GM21528 (cell line): ENCODE data around the gene GALNT14.
"Not testable (repeated sequence)": the region's sequence is repeated elsewhere in the genome, so short reads cannot be mapped to it uniquely, and the experiment has no call there.

Experiments
- ATAC-seq: cut with Tn5 transposase; IDR thresholded peaks from one replicate; pipeline ENCODE4 v1.9.1; 2021; ENCODE audit warnings: mild to moderate bottlenecking, moderate library complexity; ENCODE audit not compliant: unreplicated experiment, low FRiP score

The GALNT14 gene, protein sequence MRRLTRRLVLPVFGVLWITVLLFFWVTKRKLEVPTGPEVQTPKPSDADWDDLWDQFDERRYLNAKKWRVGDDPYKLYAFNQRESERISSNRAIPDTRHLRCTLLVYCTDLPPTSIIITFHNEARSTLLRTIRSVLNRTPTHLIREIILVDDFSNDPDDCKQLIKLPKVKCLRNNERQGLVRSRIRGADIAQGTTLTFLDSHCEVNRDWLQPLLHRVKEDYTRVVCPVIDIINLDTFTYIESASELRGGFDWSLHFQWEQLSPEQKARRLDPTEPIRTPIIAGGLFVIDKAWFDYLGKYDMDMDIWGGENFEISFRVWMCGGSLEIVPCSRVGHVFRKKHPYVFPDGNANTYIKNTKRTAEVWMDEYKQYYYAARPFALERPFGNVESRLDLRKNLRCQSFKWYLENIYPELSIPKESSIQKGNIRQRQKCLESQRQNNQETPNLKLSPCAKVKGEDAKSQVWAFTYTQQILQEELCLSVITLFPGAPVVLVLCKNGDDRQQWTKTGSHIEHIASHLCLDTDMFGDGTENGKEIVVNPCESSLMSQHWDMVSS

DNA sequence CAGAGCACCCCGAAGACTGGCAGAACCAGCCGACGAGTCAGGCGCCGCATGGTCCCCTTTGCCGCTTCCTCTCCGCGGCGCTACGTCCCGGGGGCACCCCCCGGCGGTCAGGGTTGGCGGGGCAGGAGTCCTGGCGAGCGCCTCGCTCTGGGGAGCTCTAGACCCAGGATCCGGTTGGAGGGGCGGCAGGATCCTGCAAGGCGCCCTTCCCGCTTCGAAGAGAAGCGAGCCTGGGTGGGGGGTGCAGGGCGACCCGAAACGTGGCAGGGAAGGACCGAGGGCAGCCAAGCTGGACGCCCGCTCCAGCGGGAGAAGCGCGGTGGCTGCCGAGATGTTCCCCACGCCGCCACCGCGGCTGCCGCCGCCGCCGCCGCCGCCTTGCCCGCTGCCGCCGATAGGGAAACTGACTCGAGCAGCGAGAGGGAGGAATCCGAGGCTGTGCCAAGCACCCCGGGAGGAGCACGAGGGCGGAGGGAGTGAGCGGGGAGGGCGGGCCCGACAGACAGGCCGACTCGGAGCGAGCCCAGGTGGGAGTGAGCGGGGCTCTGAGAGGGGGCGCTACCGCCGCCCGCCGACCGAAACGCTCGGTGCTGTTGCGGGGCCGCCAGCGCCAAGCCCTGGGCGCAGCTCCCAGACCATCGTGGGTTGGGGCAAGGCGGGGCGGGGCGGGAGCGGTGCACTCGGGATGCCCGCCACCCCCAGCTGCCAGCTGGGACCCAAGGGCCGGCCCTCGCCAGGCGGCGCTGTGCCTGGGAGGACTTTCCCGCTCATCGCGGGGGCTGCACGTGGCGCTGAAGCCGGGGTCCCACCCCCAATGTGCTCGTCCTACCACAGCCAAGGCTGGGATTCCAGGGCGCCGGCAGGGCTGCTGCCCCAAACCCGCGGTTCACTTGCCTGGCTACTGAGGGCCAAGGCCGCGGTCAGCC lies at the start of gene GALNT14:
TSS of gene GALNT14 (minus strand) at position 404 of the 926 bp plus-strand sequence. CDS start at position 50, 354 bp downstream.
- ATAC-seq = peak; percentile 58

DNA sequence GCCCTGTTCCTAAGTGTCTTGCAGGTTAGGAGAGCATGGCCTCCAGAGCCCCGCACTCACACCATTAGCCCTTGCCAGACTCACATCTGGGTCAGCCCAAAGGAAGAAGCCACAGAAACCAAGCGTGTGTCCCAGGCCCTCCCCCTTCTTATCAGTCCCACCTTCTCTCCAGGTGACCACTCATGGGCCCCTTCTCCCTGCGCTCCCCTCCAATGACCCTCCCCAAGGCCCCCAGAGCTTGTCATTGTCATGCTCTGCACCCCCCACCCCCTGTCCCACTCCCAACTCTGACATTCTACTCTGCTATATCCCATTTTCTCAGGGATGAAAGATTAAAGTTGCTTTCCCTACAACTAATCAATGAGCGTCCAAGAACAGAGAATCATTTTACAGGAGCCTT lies 48.9 kb upstream of the GALNT14 start:
- no peak for ATAC-seq

DNA sequence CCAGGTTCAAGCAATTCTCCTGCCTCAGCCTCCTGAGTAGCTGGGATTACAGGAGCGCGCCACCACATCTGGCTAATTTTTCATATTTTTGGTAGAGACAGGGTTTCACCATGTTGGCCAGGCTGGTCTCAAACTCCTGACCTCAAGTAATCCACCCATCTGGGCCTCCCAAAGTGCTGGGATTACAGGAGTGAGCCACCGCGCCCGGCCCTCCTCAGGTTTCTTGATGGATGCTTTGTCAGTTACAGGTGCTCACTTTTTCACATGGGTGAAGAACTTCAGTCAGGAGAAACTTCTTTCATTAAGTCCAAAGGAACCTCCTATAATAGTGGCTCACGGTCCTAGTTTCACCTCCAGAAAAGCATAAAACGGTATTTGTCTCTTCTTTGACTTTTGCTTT lies 45.7 kb upstream of the GALNT14 start:
- ATAC-seq = not testable (repeated sequence)

DNA sequence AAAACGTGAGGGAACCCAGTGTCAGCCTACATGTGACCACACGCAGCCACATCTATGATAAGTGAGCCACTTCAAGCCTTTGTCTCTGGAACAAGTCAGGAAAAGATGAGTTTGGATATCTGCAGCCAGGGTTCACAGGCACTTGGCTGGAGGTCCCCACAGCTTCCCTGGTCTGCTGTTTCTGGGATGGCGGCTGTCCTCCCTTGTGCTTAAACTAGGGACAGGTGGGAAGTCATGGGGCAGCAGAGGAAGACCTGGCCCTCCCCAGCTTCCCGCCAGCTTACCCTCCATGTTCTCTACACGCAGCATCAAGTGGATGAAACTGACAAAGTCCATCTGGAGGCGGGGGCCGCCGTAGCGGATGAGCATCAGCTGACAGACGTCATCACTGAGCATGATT lies 38.5 kb upstream of the GALNT14 start:
- no peak for ATAC-seq

DNA sequence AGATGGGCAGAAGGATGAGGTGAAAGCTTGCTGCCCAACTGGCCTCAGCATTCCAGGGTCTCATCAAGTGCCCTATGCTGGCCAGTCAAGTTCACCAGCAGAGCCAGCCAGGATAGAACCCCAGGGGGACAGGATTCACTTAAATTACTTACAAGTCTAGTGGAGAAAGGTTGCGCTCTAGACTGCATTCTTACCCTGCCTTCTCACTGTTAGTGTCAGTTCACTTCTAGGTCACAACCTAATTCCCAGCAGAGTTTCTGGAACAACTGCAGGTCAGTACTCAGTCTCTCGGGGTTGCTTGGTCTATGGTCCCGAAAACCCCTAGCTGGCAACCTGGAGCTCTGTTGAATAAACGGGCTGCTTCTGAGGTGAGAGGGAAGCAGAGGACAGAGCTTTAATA lies 32.9 kb upstream of the GALNT14 start:
- ATAC-seq = no peak

DNA sequence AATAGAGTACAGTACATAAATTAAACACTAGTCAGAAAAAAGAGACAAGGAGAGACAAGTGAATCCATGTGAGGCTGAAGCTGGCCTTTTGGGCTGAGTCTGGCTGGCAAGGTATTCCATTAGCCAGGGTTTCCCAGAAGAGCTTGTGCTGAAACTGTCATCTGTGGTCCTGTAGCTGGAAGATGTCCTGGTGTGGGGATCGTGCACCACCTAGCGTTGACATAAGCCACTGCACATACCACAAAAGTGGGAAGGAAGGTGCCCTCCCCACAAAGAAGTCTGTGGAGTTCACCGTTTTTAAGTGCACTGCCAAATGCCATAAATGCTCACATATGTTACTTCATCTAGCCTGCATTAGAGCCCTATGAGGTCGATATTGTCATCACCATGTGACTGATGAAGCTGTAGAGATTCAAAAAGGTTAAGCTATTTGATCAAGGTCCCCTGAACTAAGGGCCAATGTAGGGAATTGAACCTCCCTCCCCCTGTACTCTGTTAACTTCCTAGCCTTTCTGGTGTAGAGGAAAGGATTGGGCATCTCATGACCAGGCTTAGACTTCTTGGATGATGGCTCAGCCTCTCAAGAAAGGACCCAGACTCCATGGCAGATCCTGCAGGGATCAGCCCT lies 31.9 kb upstream of the GALNT14 start:
- no peak for ATAC-seq

DNA sequence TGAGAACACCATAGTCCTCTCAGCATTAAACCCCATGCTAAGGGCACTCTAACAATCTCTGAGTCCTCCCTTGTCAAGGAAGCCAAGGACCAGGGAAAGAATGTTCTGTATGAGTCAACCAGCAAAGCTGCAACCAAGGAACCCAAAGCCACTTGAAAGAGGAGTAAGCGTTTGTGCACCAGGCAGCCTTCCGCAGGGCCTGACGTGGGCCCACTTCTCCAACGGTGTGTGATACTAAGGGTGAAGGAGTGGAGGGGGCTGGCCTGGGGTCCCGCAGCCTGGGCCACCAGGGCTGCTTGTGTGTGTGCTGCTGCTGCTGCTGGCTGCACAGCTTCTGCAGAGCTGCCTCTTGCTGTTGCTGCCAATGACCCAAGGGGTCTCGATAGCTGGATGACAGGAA lies 30.1 kb upstream of the GALNT14 start:
- ATAC-seq = no peak

DNA sequence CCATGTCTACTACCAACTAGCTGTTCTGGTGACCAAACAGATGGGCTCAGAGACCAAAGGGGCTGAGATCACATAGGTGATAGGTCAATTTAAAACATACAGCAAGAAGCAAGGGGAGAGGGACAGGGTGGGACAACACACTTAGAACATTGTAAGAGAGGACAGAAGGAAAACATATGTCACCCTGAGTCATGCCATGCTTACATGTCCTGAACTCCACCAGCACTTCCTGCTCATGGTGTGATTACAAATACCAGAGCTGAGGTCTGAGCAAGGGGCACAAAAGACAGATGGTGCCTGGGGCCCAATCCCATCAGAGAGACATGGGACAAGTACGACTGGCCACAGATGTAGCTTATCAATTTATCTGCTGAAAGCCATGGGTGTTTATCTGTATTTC lies 28.7 kb upstream of the GALNT14 start:
- ATAC-seq = no peak

DNA sequence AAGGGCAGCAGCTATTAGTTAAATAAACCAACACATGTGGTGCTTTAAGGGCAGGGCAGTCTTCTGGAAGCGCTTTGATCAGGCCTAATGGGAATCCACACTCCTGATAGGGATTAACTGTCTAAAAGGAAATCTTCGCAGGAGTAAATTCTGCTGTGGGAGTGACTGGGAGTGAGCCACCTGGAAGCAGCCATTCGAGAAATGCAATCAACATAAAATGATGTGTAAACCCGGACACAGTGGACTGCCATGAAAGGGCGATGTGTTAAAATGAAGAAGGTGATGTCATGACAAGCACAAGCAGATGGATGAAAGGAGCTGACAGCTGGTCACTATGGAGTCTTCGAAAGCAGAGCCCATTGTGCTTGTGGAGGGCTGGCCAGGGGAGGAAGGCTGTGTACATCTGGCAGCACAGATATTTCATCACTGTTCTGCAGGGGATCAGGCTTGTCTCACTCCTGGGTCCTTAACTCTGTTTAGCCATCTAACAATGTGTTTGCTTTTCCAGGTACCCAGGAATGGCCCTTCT lies 24.8 kb upstream of the GALNT14 start:
- no peak for ATAC-seq

DNA sequence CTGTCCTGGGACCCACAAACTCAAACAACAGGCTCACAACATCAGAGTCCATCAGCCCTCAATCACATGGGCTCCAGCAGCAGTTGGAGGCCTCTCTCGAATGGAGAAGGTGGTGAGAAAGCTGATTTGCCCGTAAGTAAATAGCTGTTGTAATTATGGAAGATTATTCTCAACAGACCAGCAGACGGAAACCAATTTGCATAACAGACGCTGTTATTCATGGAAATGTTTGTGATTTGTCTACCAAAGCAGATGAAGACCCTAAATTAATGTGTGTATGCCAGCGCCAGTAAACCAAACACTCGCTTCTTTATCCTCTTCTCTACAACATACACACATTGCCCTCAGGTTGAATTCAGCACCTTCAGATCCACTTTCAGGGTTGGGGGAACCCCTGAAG lies 23.4 kb upstream of the GALNT14 start:
- ATAC-seq = no peak

DNA sequence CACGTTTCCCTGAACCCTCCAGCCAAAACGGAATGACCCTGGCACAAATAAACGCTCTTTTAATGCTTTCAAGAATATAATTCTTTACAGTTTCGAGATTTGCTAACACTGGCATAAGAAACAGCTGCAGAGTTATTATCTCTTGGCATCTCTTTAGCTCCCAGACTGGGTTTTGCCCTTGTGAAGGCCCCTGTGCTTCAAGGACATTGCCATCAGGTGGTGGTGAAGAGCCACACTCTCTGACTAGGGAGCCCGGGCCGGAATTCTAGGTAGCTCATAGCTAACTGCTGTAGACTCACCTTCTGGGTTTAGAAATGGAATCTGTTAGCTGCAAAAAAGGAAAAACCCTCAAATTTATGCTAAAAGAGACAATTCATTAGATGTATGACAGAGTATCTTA lies 13.3 kb upstream of the GALNT14 start:
- no peak for ATAC-seq

DNA sequence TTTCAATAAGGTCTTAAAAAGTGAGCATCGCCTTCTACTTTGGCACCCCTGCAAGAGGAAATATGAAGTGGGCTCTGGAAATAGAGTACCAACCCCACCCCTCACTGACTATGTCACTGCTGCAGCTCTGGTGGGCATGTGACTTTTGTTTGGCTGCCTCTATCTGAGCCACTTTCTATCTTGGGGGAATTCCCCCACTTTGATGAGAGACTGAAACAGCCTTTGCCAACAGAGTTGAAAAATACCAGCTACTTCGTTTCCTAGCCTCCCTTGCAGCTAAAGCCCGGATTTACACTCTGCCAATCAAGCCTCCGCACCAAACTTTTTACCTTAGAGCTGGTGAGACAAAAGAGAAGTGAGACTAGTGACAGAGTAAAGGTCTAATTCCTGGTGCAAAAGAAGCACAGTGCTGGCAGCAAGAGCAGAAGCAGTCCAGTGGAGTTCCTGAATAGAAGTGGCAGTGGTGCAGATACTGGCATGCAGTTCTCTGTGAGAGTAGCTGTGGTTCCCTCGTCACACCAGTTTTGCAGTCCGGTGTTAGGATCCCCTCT lies 12.0 kb upstream of the GALNT14 start:
- ATAC-seq = no peak

DNA sequence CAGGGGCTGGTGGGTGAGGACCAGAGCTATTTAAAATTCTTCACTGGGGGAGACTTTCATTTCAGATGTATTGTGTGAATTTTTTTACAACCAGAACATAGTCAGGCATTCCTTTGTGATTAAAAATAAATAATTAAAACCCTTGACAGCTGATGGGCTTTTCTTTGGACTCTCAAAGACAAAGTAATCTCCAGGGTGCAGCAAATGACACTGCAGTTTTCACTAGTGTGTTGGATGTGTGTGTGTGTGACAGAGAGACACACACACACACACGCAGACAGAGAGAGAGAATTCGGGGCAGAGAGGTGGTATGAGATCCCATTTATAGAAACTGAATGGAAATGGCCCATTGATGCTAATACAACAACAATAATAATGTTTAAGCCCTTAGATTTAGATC lies 10.3 kb upstream of the GALNT14 start:
- ATAC-seq = no peak

DNA sequence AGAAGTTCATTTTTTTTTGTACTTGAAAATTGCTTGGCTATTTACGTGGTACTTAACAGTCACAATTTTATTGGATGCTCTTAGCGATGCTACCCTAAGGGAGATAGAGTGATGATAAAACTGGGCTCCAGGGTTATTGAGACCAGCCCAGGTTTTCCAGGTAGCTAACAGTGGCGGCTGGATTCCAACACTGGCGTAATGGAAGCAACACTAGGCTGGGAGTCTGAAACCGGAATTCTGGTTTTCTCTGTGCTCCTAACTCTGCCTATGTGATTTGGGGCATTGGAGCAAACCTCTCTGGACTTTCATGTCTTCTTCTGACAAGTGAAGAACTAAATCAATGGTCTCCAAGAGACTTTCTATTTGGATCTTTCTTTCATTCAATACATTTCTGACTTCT lies 9.4 kb upstream of the GALNT14 start:
- no peak for ATAC-seq

DNA sequence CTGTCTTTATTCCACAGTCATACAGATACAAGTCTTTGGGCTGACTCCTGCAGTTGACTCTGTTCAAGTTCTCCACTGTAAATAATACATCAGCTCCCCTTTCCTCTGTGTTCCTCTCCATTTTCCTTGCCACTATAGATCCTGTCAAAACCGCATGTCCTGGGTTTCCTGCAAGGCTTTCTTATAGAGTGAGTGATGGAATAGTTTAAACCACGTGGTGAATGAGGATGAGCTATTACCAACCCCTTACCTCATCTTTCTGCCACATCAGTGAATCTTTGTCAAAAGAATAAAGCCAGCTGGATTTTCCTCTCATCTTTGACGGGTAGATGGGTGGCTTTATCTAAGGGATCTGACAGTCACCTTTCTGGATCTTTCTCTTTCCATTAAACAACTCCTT lies 3.9 kb upstream of the GALNT14 start:
- ATAC-seq = no peak

DNA sequence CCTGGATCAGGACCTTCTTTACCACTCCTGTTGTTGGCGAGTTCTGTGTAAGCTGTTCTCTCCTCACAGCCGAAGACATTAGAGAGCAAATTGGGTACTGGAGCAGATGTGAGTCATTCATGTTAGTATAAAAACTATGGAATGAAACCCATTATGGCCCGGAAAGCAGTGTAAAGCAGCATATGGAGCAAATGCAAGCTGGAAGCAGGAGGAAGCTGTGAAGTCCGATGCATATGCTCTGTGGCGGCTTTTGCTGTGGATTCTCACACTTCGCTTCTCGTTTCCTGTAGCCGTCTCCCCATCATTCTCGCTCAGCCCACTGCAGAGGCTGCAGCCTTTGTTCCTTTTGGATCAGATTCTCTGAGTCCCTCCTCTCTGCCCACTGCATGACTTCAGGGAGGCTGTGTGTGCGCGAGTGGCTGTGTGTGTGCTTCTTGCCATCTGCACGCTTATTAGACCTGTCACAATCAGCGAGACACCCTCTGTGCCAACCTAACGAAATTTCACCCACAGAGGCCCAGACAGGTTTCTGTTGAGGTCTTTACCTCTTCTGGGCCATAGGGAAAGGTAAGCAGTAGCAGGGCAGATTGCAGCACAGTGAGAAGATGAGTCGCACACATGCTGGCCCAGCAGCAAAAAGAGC lies 3.3 kb upstream of the GALNT14 start:
- ATAC-seq = no peak

DNA sequence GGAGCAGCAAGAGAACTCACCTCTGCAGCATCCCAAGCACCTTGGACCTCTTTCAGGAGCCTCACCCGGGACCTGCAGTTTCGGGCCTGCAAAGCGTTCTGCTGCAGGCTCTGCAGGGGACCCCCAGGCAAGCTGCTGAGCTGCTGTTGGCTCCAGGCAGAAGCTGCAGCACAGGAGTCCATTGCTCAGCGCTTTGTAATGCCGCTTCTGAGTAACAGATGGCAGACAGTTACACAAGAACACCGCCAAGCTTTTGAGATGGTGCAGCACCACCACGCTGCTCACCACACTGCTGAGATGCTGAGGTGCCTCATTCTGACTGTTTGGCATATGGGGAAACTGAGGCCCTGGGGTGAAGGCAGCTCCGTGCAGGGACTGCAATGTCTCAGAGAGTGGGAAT lies 1.9 kb upstream of the GALNT14 start:
- ATAC-seq = no peak

DNA sequence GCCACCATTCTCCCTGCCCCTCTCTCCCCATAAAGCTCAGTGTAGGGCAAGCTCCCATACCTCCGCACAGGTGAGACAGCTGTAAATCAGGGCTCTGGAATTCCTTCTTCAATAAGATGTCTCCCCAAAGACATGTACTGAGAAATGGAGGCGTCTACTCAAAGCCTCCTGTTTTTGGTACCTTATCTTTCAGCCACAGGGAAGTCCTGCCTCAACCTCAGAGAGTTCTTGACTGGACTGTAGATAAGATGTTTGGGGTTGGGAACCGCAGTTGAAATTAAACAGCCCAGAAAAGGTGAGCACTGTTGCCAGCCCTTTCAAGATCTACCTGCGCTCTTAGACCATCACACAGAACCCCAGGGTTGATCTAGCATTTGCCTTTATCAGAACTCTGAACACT lies 1.4 kb upstream of the GALNT14 start:
- no peak for ATAC-seq

DNA sequence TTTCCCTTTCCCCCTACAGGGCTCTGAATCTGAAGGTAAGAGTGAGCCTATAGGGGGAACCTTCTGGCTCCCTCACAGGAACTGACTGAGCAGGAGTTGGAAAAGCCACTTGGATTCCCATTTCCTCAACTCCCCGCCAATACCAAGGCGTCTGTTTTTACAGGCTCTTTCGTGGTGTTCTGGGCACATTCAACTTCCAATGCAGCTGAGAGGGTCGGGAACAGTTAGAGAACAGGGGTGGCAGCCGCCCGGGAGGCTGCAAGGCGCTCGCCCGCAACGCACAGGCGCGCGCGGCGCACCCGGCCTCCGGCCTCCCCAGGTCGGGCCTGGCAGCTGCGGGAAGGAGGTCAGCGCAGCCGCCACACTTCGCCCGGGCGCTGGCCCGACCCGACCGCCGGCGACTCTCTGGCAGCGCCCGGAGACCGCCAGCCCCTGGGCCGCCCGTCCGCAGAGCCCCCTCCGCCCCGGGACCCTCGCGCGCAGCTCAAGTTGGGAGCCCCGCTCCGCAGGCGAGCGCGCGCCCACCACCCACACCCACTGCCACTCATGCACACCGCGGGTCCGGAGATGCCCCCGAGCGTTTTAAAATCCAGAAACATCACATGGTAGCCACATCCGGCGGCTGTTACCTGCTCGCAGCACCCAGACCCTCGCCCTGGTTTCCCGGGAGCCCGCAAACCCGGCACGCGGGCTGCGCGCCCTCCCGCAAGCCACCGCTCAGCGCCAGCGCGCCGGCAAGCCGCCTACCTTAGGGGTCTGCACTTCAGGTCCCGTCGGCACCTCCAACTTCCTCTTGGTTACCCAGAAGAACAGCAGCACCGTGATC lies 816 bp downstream of the GALNT14 start:
- ATAC-seq = no peak
